Smooth muscle cell of the brain vasculature (primary cell): Measurements from ENCODE around the gene MAP1LC3B.
A peak's percentile ranks its signal among the peaks of the same experiment; 100 is the strongest.
"Not testable (repeated sequence)": the region's sequence is repeated elsewhere in the genome, so short reads cannot be mapped to it uniquely, and the experiment has no call there.

Experiments
- DNase-seq: peaks from one replicate; pipeline ENCODE4 v3.0.0-alpha.2; 2012; ENCODE audit warnings: low read depth, low spot score

The MAP1LC3B gene

GRCh38 chr16:87380881-87381280 is 11.3 kb upstream of the MAP1LC3B start:
- no peak for DNase-seq

GRCh38 chr16:87382023-87382785 is 9.9 kb upstream of the MAP1LC3B start:
- DNase-seq: no peak

- DNase-seq: peak; percentile 80
Observed at GRCh38 chr16:87383505-87384161, 8.5 kb upstream of the MAP1LC3B start, which contains the start of gene FBXO31. TSS of gene FBXO31 (minus strand) at chr16:87383776. CDS start at chr16:87383744, 32 bp downstream.

GRCh38 chr16:87384162-87384874 is 7.8 kb upstream of the MAP1LC3B start:
- no peak for DNase-seq

- DNase-seq: not testable (repeated sequence)
Observed at GRCh38 chr16:87384875-87385167, 7.3 kb upstream of the MAP1LC3B start.

- peak; percentile 95 for DNase-seq
Observed at GRCh38 chr16:87387942-87388817, 4.0 kb upstream of the MAP1LC3B start.

GRCh38 chr16:87388818-87389134 is 3.4 kb upstream of the MAP1LC3B start:
- DNase-seq: no peak

GRCh38 chr16:87389245-87389644 is 2.9 kb upstream of the MAP1LC3B start:
- no peak for DNase-seq

GRCh38 chr16:87389914-87390313 is 2.2 kb upstream of the MAP1LC3B start:
- DNase-seq: not testable (repeated sequence)

- no peak for DNase-seq
Observed at GRCh38 chr16:87390641-87391323, 1.4 kb upstream of the MAP1LC3B start.

- no peak for DNase-seq
Observed at GRCh38 chr16:87391324-87391949, 699 bp upstream of the MAP1LC3B start.

GRCh38 chr16:87392821-87393679 is 914 bp downstream of the MAP1LC3B start:
- no peak for DNase-seq

GRCh38 chr16:87393680-87394055 is 1.5 kb downstream of the MAP1LC3B start:
- no peak for DNase-seq

- DNase-seq: no peak
Observed at GRCh38 chr16:87395181-87395842, 3.2 kb downstream of the MAP1LC3B start.

GRCh38 chr16:87404764-87405625 is 12.9 kb downstream of the MAP1LC3B start:
- no peak for DNase-seq

GRCh38 chr16:87406495-87407088 is 14.5 kb downstream of the MAP1LC3B start:
- DNase-seq: no peak

- no peak for DNase-seq
Observed at GRCh38 chr16:87407511-87408112, 15.5 kb downstream of the MAP1LC3B start.
